HepG2 (cell line): ENCODE results near the gene DISP2. TPM values are rescaled to one million over a fixed set of nuclear protein-coding genes. Genes with fewer than 3 reads are reported as not detected.
A peak's percentile ranks its signal among the peaks of the same experiment; 100 is the strongest.

Experiments
- ARID4A ChIP-seq: sonication (generic); formaldehyde crosslinking; IDR thresholded peaks from 2 replicates; pipeline ENCODE4 v1.5.0; 2020; ENCODE audit warnings: mild to moderate bottlenecking, missing genetic modification reagents, borderline replicate concordance
- ATF7-NPFF ChIP-seq: sonication (generic); formaldehyde crosslinking; IDR thresholded peaks from 2 replicates; pipeline ENCODE4 v1.8.1; 2023; ENCODE audit warnings: mild to moderate bottlenecking, low read depth, missing genetic modification reagents, moderate library complexity
- HNRNPH1 ChIP-seq: fragments of 200-400 bp; formaldehyde crosslinking; optimal IDR thresholded peaks from 2 replicates; pipeline ENCODE3; 2017; ENCODE audit warnings: mild to moderate bottlenecking, low read depth, low read length
- HNRNPUL1 ChIP-seq: fragments of 200-400 bp; formaldehyde crosslinking; IDR thresholded peaks from 2 replicates; pipeline ENCODE4 v1.6.1; 2017; ENCODE audit warnings: low read depth, mild to moderate bottlenecking, low read length, moderate library complexity
- IRF2 ChIP-seq: IDR thresholded peaks from 2 replicates; pipeline ENCODE4 v1.6.1; 2018; ENCODE audit warnings: missing genetic modification reagents, missing compliant biosample characterization
- KDM2A ChIP-seq: sonication (generic); formaldehyde crosslinking; IDR thresholded peaks from 2 replicates; pipeline ENCODE4 v1.4.0; 2020; ENCODE audit warnings: low read depth, missing genetic modification reagents, borderline replicate concordance
- LBX2 ChIP-seq: sonication (generic); formaldehyde crosslinking; IDR thresholded peaks from 2 replicates; pipeline ENCODE4 v1.5.0; 2020; ENCODE audit warnings: missing genetic modification reagents, mild to moderate bottlenecking, borderline replicate concordance
- MZF1 ChIP-seq: sonication (generic); formaldehyde crosslinking; IDR thresholded peaks from 2 replicates; pipeline ENCODE4 v1.8.1; 2023; ENCODE audit warnings: mild to moderate bottlenecking, missing genetic modification reagents, borderline replicate concordance
- NAIF1 ChIP-seq: sonication (generic); formaldehyde crosslinking; IDR thresholded peaks from 2 replicates; pipeline ENCODE4 v1.5.0; 2020; ENCODE audit warnings: mild to moderate bottlenecking, missing genetic modification reagents, borderline replicate concordance
- NFKBIZ ChIP-seq: IDR thresholded peaks from 2 replicates; pipeline ENCODE4 v1.6.1; 2018; ENCODE audit warnings: missing genetic modification reagents, missing compliant biosample characterization
- NRL ChIP-seq: sonication (generic); formaldehyde crosslinking; IDR thresholded peaks from 2 replicates; pipeline ENCODE4 v1.5.0; 2020; ENCODE audit warnings: missing genetic modification reagents, mild to moderate bottlenecking, moderate library complexity, borderline replicate concordance
- ONECUT2 ChIP-seq: sonication (generic); formaldehyde crosslinking; IDR thresholded peaks from 2 replicates; pipeline ENCODE4 v1.4.0; 2020; ENCODE audit warnings: missing genetic modification reagents
- TEAD2 ChIP-seq: sonication (generic); formaldehyde crosslinking; IDR thresholded peaks from 2 replicates; pipeline ENCODE4 v1.9.0; 2021; ENCODE audit warnings: missing genetic modification reagents
- THAP7 ChIP-seq: sonication (generic); formaldehyde crosslinking; IDR thresholded peaks from 2 replicates; pipeline ENCODE4 v1.8.1; 2023; ENCODE audit warnings: mild to moderate bottlenecking, missing genetic modification reagents
- ZBTB44 ChIP-seq: sonication (generic); formaldehyde crosslinking; IDR thresholded peaks from 2 replicates; pipeline ENCODE4 v1.4.0; 2020; ENCODE audit warnings: missing genetic modification reagents
- ZNF317 ChIP-seq: sonication (generic); formaldehyde crosslinking; IDR thresholded peaks from 2 replicates; pipeline ENCODE4 v1.5.0; 2020; ENCODE audit warnings: mild to moderate bottlenecking, missing genetic modification reagents
- ZNF383 ChIP-seq: sonication (generic); formaldehyde crosslinking; IDR thresholded peaks from 2 replicates; pipeline ENCODE4 v1.4.0; 2020; ENCODE audit warnings: missing genetic modification reagents, mild to moderate bottlenecking, borderline replicate concordance
- ZNF552 ChIP-seq: sonication (generic); formaldehyde crosslinking; IDR thresholded peaks from 2 replicates; pipeline ENCODE4 v1.9.0; 2022; ENCODE audit warnings: missing genetic modification reagents, mild to moderate bottlenecking, borderline replicate concordance
- ZNF747 ChIP-seq: sonication (generic); formaldehyde crosslinking; IDR thresholded peaks from 2 replicates; pipeline ENCODE4 v1.8.1; 2023; ENCODE audit warnings: missing genetic modification reagents, mild to moderate bottlenecking, borderline replicate concordance
- ZUFSP ChIP-seq: sonication (generic); formaldehyde crosslinking; IDR thresholded peaks from 2 replicates; pipeline ENCODE4 v1.9.0; 2021; ENCODE audit warnings: missing genetic modification reagents, mild to moderate bottlenecking, borderline replicate concordance
- polyA plus RNA-seq, 8 experiments: library from polyadenylated mRNA; depleted of rRNA in 3 of 8; stranded (reverse) in 7 of 8; unstranded in 1 of 8; fragments of >200 nt; fragmentation: Illumina TruSeq in 4 of 8; extraction: Trizol in 4 of 8; gene quantifications; 2 replicates each; pipeline versions ENCODE4 v1.2.1 to v1.2.3, GENCODE V29; 2011 to 2016; ENCODE audit warnings: low read depth in 4 of 8, missing spikeins in 1 of 8, mixed read lengths in 1 of 8; ENCODE audit not compliant: insufficient read depth in 1 of 8
- total RNA-seq, 5 experiments: library from RNA; depleted of rRNA; stranded (reverse); fragments of >200 nt; fragmentation: Illumina TruSeq; extraction: Trizol; gene quantifications; 2 replicates each; pipeline ENCODE4 v1.2.3, GENCODE V29; 2016; ENCODE audit warnings: low read depth in 1 of 5

Gene DISP2
- total and polyA plus RNA-seq, 2 of the 13 experiments (the other 11 are each of a cell fraction or from before 2014, with no cell fraction given), result 0.09 to 0.32 TPM

- TF ChIP-seq THAP7 (CRISPR knock-in tag) (no peak), ZBTB44 (CRISPR knock-in tag) (0 out of 2 replicates have a peak, but pooled peaks have one; percentile 48), ZNF747 (0 out of 2 replicates have a peak, but pooled peaks have one; percentile 60), NFKBIZ (no peak), ONECUT2 (CRISPR knock-in tag) (no peak), ATF7-NPFF (CRISPR knock-in tag) (peak; percentile 40; the same call in 1 of the 2 replicates), ARID4A (peak; percentile 74), KDM2A (CRISPR knock-in tag) (peak; percentile 51; the same call in 1 of the 2 replicates), IRF2 (CRISPR knock-in tag) (no peak), NRL (CRISPR knock-in tag) (peak; percentile 32; the same call in 1 of the 2 replicates), ZNF552 (no peak; the same call in 1 of the 2 replicates), HNRNPUL1 (no peak), MZF1 (no peak), TEAD2 (no peak), ZNF383 (CRISPR knock-in tag) (no peak), NAIF1 (CRISPR knock-in tag) (no peak), HNRNPH1 (no peak), LBX2 (CRISPR knock-in tag) (0 out of 2 replicates have a peak, but pooled peaks have one; percentile 25), ZUFSP (CRISPR knock-in tag) (no peak), ZNF317 (no peak)
Measured at GRCh38 chr15:40357723-40358470, at the start of gene DISP2 (continued).
